Muscle of arm (tissue), 12 donors: Measurements from ENCODE around the gene SLC22A12. TPM values are rescaled to one million over a fixed set of nuclear protein-coding genes. Genes with fewer than 3 reads are reported as not detected.
A peak's percentile ranks its signal among the peaks of the same experiment; 100 is the strongest.

Experiments
- DNase-seq: peaks from one replicate; pipeline ENCODE4 v3.0.0-alpha.2; 2013
- polyA plus RNA-seq, 12 donors: library from polyadenylated mRNA; unstranded; fragments of 120-200 nt; gene quantifications; one replicate each; pipeline ENCODE4 v1.2.1, GENCODE V29; 2013; ENCODE audit not compliant: insufficient read length in 12 of 12

Gene SLC22A12
- polyA plus RNA-seq, 12 donors = not detected

GRCh38 chr11:64624883-64625481 is 34.0 kb downstream of the SLC22A12 start:
- DNase-seq = no peak

- DNase-seq = no peak
Observed at GRCh38 chr11:64626637-64627036, 35.6 kb downstream of the SLC22A12 start.

GRCh38 chr11:64627371-64627770 is 36.4 kb downstream of the SLC22A12 start:
- DNase-seq = no peak

- no peak for DNase-seq
Observed at GRCh38 chr11:64628596-64628995, 37.6 kb downstream of the SLC22A12 start.

GRCh38 chr11:64629103-64629502 is 38.1 kb downstream of the SLC22A12 start:
- no peak for DNase-seq

- no peak for DNase-seq
Observed at GRCh38 chr11:64629796-64630562, 39.0 kb downstream of the SLC22A12 start.

GRCh38 chr11:64631675-64632074 is 40.7 kb downstream of the SLC22A12 start:
- no peak for DNase-seq

GRCh38 chr11:64632237-64632636 is 41.2 kb downstream of the SLC22A12 start:
- DNase-seq = no peak

- DNase-seq = no peak
Observed at GRCh38 chr11:64632654-64633053, 41.6 kb downstream of the SLC22A12 start.

- DNase-seq = no peak
Observed at GRCh38 chr11:64633555-64634159, 42.6 kb downstream of the SLC22A12 start.

- DNase-seq = no peak
Observed at GRCh38 chr11:64637334-64638017, 46.5 kb downstream of the SLC22A12 start.

- no peak for DNase-seq
Observed at GRCh38 chr11:64638018-64638665, 47.1 kb downstream of the SLC22A12 start.

GRCh38 chr11:64638829-64639228 is 47.8 kb downstream of the SLC22A12 start:
- no peak for DNase-seq

- DNase-seq = no peak
Observed at GRCh38 chr11:64639885-64640284, 48.9 kb downstream of the SLC22A12 start.

GRCh38 chr11:64641596-64642417 is 50.8 kb downstream of the SLC22A12 start:
- no peak for DNase-seq

- DNase-seq = no peak
Observed at GRCh38 chr11:64642418-64642735, 51.4 kb downstream of the SLC22A12 start.

- DNase-seq = no peak
Observed at GRCh38 chr11:64642871-64643255, 51.8 kb downstream of the SLC22A12 start.

GRCh38 chr11:64643256-64643881 is 52.3 kb downstream of the SLC22A12 start:
- DNase-seq = peak; percentile 71

GRCh38 chr11:64643920-64644646 is 53.1 kb downstream of the SLC22A12 start:
- no peak for DNase-seq

GRCh38 chr11:64644647-64645275 is 53.7 kb downstream of the SLC22A12 start:
- DNase-seq = no peak
